GM12864 (cell line): ENCODE data around the gene HECTD4.
"Not testable (repeated sequence)": the region's sequence is repeated elsewhere in the genome, so short reads cannot be mapped to it uniquely, and the experiment has no call there.

ENCODE experiments used
- DNase-seq: peaks from one replicate; pipeline ENCODE4 v3.0.0-alpha.2; 2011; ENCODE audit warnings: low read depth
- H3K4me3 ChIP-seq: 2 replicates; pipeline ENCODE4 v1.5.1; 2011; ENCODE audit warnings: mild to moderate bottlenecking, low read depth, low read length, control low read depth
- TF ChIP-seq, protein P1 (sequence below): IDR thresholded peaks from 2 replicates; pipeline ENCODE4 v1.5.1; 2011; ENCODE audit warnings: low read depth, mild to moderate bottlenecking, moderate library complexity, low read length, control low read depth, inconsistent platforms; ENCODE audit errors: missing control alignments

Gene HECTD4

DNA sequence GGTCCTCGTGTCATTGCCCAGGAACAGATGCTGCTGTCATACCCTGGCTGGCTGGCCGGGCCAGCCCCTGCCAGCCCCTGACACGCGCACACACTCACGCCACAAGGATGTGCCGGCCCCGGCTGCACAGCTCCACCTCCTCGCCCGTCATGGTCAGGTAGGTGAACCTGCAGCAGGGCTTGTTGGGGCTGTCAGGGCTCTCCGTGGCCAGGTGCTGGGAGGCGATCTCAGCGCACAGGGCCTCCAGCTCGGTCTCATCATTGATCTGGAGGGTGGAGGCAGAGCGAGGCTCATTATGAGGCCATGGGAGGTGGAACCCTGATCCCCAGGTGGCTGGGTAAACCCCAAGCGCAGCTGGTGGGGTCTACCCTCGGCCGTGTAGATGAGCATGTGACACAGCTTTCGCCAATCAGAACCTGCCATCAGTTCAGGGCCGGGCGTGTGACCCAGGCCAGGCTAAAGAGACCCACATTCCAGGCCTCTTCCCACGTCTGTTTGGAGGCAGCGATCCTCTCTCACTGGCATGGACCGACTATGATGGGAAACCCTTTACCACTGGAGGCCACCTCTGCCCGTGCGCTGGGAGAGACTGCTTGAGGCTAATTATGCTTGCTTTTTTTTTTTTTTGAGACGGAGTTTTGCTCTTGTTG lies 218.1 kb downstream of the HECTD4 start:
- H3K4me3 ChIP-seq = no peak overlapping the region
- no peak for DNase-seq
- TF ChIP-seq, protein P1, sequence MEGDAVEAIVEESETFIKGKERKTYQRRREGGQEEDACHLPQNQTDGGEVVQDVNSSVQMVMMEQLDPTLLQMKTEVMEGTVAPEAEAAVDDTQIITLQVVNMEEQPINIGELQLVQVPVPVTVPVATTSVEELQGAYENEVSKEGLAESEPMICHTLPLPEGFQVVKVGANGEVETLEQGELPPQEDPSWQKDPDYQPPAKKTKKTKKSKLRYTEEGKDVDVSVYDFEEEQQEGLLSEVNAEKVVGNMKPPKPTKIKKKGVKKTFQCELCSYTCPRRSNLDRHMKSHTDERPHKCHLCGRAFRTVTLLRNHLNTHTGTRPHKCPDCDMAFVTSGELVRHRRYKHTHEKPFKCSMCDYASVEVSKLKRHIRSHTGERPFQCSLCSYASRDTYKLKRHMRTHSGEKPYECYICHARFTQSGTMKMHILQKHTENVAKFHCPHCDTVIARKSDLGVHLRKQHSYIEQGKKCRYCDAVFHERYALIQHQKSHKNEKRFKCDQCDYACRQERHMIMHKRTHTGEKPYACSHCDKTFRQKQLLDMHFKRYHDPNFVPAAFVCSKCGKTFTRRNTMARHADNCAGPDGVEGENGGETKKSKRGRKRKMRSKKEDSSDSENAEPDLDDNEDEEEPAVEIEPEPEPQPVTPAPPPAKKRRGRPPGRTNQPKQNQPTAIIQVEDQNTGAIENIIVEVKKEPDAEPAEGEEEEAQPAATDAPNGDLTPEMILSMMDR = no peak

DNA sequence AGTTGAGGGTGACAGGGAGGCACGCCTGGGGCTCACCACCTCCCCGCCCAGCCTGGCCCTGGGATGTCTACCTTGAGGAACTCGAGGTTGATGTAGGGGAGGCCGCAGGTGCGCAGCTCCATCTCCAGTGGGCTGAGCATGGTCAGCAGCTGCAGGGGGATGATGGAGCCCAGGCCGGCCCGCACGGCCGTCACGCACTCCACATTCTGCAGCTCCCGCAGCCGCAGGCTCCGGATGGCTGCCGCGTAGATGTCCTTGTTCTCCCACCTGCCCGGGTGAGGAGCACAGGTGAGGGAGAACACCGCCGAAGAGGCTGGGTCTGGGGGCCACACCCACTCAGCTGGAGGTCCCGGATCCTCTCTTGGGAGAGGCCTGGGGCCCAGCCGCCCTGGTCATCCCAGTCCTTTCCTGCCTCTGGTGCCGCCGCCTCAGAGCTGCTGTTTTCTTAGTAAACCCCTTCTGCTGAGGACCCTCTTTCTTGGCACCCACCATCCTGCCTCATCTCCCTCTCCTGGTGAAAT lies 218.7 kb downstream of the HECTD4 start:
- TF ChIP-seq, protein P1 = no peak
- H3K4me3 ChIP-seq = no peak overlapping the region
- DNase-seq = no peak

DNA sequence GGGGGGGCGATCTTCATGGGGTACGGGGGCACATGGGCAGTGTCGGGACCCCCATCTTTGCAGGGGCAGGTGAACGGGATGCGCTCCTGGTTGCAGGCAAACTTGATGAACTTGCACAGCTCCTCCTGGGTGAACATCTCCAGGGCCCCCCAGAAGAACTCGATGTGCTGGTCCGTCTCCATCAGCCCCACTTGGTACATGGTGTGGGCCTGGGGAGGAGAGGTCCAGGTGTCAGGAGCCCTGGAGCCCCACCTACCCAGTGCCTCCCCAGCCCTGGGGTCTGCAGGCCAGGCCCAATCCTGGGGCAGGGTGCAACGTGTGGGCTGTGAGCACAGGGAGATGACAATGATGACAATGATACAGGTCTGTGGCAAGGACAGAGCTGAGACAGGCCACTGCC lies 219.2 kb downstream of the HECTD4 start:
- H3K4me3 ChIP-seq = no peak overlapping the region
- DNase-seq = no peak
- TF ChIP-seq, protein P1 = no peak

DNA sequence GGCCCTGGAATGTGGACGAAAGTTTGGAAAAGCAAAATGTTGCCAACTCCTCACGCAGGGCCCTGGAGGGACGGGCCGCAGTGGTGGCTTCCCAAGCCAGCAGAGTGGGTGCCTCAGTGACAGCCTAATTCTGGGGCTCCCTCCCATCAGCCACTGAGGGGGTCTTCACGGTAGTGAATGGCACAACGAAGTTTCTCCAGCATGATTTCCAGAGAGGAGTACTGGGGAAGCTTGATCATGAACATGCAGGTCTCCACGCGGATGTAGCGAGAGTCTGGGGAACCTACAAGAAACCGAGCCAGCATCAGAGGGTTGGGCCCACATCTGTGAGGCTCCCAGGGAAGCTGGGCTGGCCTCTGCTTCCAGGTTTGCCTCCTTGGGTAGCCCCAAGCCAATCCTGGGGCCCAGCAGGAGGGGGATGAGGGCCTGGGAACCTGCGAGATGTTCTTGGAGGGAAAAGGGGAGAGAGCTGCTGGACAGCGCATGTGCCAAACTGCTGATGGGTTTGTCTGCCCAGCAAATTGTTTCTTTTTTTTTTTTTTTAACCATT lies 219.9 kb downstream of the HECTD4 start:
- H3K4me3 ChIP-seq = no peak overlapping the region
- TF ChIP-seq, protein P1 = no peak
- no peak for DNase-seq

DNA sequence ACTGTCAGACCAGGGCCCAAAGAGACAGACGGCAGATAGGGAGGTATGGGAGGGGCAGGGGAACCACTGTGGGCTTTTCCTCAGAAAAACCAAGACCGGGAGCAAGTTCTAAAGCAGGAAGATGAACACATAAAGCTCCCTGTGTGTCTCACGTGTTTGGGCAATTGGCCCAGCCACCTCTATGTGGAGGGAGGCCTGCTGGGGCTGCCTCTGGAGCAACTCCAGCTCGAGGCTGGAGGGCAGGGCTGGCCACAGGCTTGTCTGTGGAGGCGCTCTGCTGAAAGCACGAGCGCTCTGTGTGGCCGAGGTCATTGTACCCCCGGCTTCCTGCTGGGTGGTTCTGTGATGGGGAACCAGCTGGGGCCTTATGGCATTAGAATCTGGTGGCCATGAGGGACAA lies 220.5 kb downstream of the HECTD4 start:
- H3K4me3 ChIP-seq = no peak overlapping the region
- TF ChIP-seq, protein P1 = no peak
- DNase-seq = no peak

DNA sequence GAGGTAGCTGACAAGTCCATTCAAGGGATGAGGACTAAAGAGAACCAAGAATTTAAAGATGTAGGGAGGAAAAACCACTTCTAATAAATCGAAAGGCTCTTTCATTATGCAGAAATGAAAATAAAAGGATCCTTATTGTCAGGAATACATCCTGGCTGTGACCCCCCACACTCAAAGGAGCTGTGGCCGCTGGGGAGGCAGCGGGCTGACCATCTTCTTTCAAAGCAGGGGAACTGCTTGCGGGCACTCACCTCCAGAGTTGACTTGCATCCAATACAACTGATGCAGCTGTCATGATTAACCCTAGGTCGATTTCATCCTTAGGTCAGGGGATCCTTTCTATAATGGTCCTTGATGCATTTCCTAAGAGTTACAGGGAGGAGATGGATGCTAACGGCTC lies 221.6 kb downstream of the HECTD4 start:
- H3K4me3 ChIP-seq = no peak overlapping the region
- DNase-seq = no peak
- TF ChIP-seq, protein P1 = no peak

DNA sequence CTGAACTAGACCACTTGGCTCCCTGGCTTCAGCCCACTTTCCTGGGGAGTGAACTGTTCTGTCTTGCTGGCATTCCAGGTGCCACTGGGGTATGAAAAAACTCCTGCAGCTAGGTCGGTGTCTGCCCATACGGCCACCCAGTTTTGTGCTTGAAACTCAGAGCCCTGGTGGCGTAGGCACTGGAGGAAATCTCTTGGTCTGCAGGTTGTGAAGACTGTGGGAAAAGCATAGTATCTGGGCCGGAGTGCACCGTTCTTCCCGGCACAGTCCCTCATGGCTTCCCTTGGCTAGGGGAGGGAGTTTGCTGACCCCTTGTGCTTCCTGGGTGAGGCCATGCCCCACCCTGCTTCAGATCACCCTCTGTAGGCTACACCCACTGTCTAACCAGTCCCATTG lies 223.1 kb downstream of the HECTD4 start:
- TF ChIP-seq, protein P1 = no peak
- no peak for DNase-seq
- no peak overlapping the region for H3K4me3 ChIP-seq

DNA sequence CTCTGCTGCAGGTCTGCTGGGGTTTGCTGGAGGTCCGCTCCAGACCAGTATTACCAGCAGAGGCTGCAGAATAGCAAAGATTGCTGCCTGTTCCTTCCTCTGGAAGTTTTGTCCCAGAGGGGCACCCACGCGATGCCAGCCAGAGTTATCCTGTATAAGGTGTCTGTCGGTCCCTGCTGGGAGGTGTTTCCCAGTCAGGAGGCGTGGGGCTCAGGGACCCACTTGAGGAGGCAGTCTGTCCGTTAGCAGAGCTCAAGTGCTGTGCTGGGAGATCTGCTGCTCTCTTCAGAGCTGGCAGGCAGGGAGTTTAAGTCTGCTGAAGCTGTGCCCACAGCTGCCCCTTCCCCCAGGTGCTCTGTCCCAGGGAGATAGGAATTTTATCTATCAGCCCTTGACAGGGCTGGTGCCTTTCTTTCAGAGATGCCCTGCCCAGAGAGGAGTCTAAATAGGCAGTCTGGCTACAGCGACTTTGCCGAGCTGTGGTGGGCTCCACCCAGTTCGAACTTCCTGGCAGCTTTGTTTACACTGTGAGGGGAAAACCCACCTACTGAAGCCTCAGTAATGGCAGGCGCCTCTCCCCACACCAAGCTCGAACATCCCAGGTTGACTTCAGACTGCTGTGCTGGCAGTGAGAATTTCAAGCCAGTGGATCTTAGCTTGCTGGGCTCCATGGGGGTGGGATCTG lies 223.6 kb downstream of the HECTD4 start:
- DNase-seq, H3K4me3 ChIP-seq: not testable (repeated sequence)
